ENCODE results near the gene MAP3K7CL.

MAP3K7CL gene, protein sequence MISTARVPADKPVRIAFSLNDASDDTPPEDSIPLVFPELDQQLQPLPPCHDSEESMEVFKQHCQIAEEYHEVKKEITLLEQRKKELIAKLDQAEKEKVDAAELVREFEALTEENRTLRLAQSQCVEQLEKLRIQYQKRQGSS

DNA sequence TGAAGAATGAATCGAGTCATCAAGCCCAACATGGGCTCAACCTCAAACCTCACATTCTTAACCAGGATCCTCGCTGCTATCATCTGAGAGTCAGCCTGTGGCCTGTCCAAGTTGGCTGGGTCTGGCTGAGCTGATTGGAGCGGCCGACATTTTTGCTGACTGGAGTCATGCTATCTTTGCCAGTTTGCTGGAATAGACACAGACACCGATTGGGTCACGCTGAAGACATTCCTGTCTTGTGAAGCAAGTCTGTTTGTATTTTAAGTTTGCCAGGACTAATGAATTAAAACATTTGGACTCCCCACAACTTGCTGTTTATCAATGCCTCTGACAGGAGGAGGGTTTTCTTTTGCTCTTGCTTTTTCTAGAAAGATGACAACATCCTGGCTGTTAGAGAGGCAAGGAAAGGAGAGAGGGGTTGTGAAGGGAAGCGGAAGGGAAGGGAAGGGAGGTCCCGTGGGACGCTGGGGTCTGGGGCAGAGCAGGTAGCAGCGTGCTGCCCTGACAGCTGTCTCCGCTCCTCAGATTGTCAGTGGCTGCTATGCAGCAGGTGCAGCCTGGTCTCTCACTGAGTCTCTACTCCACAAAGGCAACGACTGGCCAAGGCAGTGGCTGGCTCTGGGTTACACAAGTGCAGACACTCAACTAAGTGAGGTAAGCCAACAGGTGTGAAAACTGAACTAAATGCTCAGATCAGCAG is at the start of gene MAP3K7CL:
MAP3K7CL (plus strand) TSS at position 375 of the 700 bp plus-strand sequence. CDS start 2,701 bp downstream, outside the sequence.
- no peak for DNase-seq (ENCODE audit: low spot score)

DNA sequence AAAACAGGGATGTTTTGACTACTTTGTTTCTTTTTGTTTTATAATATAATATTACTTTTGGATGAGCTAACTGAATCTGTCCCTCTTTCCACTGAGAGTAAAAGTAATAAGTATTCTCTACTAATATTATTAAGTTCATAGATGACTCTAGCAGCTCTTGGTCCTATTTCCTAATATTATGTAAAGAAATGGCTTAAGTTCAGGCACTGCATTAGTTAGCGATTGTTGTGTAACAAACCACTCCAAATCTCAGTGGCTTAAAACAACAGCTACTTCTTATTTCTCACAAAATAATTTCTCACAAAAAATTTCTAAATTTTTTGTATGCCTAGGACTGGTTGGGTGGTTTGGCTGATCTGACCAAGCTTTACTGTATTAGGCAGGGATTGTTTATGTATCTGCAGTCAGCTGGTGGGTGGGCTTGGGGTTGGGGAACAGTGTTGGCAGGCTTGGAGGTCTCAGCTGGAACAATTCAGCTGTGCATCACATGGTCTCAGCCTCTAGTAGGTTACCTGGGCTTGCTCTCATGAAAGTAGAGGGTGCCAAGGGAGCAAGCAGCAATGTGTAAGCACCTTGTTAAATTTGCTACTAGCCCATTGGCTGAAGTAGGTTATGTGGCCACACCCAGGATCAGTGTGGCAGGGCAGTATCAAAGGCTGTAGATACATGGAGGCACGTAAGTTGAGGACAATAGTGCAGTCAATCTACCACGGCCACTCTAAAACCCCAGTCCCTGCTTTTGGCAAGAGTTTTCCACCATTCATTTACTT is 48.2 kb upstream of the MAP3K7CL start:
- DNase-seq (ENCODE audit: low spot score), result no peak

DNA sequence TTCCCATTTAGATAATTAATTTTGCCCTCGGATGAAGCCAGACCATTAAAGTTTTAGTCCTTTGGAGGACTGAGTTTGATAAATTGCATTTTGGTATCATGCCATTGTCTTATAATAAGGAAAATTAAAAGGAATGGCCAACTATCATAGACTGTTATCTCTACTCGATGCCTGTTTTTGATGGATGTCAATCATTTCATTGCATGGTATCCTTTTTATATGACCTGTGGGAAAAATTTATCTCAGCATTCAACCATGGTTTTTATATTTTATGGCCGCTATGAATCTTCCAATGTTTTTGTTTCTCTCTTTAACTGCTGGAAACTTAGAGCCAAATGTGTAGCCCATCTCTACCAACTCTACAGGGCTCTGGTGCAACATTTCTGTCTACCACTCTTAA is 47.1 kb upstream of the MAP3K7CL start:
- no peak for DNase-seq (ENCODE audit: low spot score)

DNA sequence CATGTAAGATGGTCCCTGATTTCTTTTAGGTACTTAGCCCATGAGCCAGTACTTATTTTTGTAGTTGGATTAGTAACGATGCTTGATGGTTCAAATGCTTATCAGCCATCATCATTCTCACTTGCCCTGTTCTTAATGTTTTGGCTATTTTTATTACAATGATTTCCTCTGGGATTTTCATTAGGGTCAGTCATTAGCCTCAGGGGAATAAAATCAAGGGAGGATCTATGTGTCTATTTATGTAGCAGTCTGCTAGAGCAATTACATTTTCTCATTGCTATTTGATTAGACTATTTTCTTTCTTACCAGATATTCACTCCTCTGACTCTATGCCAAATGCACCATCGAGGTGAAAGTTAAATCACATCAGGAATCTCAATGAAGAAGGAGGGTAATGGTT is 46.1 kb upstream of the MAP3K7CL start:
- no peak for DNase-seq (ENCODE audit: low spot score)

DNA sequence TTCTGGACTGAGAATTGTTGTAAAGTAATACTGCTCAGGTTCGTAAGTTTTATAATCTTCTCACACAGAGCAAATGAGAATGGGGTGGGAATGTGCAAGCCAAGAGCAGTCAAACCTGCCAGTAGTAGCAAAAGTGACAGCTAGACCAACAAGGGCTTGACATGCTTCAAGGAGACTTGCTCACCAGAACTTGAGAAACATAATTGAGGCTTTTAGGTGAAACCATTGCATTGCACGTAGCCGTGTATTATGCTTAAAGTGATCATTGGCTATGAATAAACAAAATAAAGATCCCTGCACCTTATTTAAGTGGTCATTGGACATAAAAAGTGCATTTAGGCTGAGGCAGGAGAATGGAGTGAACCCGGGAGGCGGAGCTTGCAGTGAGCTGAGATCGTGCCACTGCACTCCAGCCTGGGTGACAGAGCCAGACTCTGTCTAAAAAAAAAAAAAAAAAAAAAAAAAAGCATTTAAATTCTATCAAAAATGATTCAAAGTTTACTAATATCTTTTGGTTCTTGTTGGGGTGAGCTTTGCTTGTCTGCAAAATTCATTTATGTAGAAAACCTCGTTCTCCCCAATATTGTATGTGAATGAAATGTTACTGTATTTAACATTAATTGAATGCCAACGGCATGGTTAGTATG is 45.2 kb upstream of the MAP3K7CL start:
- no peak for DNase-seq (ENCODE audit: low spot score)

DNA sequence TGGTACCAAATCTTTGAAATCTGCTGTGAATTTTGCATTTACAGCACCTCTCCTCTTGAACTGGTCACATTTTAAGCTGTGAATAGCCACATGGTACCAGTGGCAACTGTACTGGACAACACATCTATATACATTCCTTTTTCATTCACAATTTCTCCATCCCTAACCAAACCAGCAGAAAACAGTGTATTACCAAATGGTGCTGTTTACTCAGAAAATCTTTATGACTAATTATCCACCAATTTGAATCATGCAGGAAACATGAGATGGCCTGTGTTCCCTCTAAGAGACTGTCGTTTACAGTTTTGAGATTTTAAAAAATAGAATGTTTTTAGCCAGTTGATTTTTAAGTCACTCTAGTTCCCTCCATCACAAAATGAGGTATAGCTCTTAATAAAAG is 39.4 kb upstream of the MAP3K7CL start:
- no peak for DNase-seq (ENCODE audit: low spot score)

DNA sequence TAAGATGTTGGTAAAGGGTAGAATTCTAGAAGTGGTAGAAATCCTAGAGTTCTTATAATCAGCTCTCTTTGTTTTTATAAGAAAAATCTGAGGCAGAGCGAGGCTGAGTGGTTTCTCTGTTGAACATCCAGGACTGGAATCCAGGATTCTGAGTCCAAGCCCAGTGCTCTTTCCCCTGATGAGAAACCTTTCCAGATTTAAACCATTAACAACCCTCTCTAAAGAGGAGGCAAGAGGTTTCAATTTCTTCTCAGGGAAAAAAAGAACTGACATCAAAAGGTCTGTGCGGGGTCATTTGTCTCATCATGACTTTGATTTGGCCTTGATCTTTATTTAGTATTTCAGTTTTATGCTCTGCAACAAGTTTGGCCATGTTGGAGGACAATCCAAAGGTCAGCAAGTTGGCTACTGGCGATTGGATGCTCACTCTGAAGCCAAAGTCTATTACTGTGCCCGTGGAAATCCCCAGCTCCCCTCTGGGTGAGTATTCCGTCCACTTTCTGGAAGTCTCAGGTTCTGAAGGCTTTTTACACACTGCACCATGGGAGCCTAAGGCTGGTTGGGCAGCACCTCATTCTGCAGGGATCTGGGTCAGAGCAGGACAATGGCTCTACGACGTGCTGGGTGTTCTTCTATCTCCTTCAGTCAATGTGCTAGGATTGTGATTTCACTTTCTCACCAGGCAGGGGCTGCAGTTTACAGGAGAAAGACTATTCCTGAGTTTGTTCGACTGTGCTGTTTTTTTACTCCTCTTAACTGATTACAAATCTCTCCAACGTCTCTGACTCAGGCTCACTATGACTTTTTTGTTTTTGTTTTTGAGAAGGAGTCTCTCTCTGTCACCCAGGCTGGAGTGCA is 38.1 kb upstream of the MAP3K7CL start:
- DNase-seq (ENCODE audit: low spot score), result no peak

DNA sequence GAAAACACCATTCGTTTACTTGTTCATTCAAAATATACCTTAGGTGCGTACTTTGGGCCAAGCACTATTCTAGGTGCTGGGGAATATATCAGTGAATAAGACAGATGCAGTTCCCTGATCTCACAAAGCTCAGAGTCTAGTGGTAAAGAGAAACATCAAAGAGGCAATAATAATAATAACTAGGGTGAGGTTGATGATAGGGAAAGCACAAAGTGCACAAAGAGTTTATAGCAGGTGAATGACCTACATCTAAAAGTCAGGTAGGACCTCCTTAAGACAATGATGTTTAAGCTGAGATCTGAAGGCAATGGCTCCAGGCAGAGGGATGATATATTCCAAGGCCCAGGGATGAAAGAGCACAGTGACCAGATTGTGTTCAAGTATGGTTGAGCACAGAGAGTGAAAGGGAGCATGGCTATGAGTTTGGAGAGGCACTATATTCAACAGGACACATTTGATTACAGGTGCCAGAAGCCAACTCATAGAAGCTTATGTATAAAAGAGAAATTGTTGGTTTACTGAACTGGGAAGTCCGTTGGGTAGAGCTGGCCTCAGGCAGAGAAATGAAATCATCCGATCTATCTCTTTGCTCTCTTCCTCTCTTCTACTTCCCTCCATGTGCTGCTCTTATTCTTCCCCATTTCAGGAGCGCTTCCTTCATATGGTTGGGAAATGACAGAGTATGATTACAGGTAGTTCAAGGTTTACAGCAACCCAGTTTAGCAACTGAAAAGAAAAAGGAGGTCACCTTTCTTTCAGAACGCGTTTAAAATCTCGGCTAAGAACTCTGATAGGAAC is 34.0 kb upstream of the MAP3K7CL start:
- DNase-seq (ENCODE audit: low spot score), result no peak

DNA sequence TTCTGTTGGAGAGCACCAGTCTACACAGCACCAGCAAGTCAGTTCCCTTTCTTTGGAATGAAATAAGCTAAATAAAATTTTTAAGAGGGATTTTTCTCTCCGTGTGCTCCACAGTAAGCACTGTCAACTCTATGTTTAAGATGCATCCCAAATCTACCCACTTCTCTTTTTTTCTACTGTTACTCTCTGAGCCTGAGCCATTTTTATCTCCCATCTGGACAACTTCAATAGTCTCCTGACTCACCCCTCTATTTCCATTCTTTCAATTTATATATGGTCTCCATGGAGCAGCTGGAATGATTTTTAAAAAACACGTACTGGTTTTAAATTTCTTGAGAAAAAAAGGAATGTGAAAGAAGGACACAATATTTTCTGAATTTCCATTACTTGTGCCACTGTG is 32.3 kb upstream of the MAP3K7CL start:
- DNase-seq (ENCODE audit: low spot score), result no peak

DNA sequence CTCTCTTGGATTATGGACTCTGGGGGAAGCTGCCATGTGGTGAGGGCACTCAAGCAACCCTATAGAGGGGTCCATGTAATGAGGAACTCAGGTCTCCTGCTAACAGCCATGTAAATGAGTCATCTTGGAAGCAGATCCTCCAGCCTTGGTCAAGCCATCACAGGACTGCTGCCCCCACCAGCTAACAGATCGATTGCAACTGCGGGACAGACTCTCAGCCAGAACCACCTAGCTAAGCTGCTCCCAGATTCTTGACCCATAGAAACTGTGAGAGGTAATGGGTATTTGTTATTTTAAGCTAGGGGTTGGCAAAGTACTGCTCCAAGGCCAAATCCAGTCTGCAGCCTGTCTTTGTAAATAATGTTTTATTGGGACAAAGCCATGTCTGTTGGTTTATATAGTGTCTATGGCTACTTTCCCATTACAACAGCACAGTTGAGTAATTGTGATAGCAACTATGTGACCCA is 27.6 kb upstream of the MAP3K7CL start:
- DNase-seq (ENCODE audit: low spot score), result no peak

DNA sequence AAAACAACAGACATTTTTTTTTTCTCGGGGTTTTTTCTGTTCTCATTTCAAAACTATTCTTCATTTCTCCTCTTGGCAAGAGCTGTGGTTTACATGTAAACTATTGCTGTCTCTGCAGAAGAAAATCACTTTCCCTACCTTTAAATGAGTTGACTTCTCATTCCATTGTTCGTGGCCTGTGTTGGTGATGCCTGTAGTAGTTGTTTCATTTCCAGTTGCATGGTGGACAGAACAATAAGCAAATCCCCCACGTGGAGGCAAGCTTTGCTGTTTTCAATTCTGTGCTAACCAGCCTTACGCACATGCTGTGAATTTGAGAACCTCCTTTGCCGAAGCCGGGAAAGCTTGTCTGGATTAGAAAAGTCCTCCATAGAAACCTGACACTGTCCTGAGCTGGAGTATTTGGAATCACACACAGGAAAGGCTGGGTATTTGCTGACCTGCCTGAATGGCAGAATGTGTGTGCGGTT is 26.2 kb upstream of the MAP3K7CL start:
- DNase-seq (ENCODE audit: low spot score), result no peak

DNA sequence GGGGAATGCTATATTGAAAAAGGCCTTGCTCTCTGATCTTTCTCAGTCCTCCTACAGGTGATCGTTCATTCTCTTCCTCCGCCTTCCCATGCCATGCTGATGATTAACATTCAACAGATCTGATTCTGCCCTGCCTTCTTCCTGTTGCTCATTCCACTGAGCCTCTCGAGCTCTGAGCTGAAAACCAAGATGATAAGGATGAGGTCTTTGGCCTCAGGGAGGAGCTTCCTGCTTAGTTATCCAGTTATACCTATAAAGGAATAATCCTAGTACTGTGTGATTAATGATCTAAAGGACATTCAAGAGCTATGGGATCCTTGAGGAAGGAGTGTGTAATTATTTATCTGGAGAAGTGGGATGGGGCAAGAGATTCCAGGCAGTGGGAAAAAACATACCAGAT is 25.2 kb upstream of the MAP3K7CL start:
- no peak for DNase-seq (ENCODE audit: low spot score)

DNA sequence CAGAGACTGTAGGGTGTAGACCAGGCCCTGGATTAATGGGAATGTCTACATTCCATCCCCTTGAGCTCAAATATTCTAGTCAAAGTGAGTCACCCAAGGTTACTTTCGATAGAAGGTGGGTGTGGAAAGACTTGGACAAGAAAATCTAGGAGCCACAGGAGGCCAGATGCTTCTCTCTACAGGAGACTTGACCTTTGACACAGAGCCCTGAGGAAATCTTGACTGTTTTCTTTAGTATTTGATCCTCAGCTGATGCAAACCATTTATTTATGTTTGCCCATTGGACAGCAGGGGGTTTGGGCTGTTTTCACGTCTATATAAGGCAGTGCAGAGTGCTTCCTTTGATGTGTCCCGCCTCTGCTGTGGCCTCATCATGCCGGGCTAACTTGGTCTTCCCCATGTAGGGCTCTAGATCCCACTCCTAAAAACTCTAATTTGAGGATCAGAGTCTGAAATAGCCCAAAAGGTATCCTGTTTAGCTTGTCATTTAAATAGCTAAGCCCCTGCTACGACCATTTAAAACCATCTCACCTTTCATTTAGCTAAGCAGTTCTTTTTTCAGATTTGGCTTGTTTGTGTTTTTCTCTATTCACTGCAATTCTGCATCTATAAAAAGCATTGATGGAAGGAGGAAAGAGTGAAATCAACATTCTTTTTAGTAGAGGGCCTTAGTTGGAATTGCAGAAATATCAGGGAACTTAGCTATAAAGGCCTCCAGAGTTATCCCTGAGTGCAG is 15.5 kb upstream of the MAP3K7CL start:
- peak; percentile 12 for DNase-seq (ENCODE audit: low spot score)

DNA sequence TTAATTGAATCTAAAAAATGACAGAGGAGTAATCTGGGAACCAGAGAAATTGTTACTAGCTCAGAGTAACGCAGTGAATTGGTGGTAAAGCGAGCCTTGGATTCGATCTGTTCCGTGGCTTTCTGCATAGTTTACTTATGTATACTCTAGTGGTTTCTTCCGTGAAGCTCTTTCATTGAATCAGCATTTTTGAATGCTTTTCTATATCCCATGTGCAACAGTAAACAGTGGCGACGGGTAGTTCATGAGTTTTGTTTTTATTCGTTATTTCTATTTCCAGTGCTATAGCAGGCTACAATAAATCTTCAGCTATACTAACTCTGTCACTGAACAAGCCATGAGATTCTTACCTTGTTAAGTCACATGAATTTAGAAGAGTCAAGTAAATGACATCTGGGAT is 14.5 kb upstream of the MAP3K7CL start:
- DNase-seq (ENCODE audit: low spot score), result no peak

DNA sequence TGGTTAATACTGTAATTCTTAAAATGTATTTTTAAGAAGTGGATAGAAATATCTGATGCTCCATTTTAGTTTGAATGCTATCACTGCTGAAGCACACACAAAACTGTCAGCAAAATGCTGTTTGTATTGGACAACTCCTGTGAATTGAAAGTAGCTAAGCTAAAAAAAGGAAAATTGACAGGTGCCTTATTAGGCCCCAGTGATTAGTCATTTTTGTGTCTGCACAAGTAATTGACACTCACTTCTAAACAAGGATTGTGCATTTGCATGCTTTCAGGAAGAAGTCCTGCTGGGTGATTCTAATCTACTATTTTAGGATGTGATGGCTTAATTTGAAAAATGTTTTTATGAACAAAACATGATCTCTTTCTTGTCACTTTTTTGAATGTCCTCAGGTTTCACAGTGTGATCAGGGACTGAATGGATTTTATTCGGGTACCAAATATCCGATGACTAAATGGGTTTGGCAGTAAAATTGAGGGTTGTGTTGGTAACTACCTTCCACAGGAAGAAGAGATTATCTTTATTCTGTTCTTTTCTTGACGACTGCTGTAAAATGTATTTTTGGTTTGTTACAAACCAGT is 13.0 kb upstream of the MAP3K7CL start:
- DNase-seq (ENCODE audit: low spot score), result no peak

DNA sequence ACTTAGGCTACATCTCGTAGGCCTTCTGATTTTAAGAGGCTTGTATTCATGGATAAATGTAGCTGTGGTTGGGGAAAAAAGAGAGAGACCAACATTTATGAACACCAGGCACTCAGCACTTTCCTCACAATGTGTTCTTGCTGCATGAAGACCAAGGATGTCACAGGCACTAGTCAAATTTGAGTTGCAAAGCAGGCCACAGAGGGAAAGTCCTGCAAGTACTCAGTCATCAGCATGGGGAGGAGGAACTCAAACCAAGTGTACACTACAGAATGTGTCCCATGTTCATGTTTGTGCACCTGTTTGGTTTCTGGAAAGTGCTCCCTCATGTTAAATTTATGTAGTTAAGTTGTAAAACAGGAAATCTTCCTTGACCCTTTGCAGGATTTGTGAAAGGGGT is 8.7 kb upstream of the MAP3K7CL start:
- no peak for DNase-seq (ENCODE audit: low spot score)

DNA sequence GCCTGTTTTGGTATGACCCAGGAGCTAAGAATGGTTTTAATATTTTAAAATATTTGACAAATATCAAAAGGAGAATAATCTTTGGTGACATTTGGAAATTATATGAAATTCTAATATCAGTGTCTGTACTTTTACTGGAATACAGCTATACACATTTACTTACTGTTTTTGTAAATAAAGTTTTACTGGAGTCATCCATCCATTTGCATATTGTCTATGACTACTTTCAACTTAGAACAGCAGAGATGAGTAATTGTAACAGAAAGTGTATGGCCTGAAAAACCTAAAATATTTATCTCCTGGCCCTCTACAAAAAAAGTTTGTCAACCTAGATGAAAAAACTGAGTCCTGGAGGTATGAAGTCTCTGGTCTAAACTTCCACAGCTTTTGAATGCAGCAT is 5.8 kb upstream of the MAP3K7CL start:
- DNase-seq (ENCODE audit: low spot score), result no peak

DNA sequence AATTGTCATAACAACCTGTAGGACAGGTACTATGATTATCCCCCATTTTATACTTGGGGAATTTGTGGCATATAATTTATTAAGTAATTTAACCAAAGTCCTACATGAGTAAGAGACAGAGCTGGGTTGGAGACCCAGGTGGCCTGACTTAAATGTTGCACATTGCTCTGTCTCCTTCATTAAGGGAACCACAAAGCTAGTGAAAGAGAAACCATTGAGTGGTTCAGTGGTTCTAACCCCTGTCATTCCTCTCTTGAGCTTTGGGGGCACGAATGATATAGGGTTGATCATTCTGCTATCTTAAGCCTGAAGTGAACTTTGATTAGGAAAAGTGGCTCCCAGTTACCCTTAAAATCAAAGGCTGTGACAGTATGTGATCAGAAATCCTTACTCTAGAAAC is 5.3 kb upstream of the MAP3K7CL start:
- no peak for DNase-seq (ENCODE audit: low spot score)

DNA sequence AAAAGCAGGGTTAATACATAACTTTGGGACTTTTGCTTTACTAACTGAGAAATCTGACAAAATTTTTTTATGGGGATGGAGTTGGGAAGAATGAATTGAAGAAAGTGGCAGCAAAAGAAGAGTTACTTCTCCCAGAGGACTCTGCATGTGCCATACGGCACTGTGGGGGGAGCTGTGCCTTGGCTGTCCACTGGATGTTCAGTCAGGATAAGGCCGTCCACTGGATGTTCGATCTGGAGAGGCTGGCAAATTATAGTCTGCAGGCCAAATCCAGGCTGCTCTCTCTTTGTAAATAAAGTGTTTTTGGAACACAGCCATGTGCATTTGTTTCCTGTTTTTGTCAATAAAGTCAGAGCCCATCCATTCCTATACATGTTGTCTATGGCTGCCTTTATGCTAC is 4.5 kb upstream of the MAP3K7CL start:
- no peak for DNase-seq (ENCODE audit: low spot score)

DNA sequence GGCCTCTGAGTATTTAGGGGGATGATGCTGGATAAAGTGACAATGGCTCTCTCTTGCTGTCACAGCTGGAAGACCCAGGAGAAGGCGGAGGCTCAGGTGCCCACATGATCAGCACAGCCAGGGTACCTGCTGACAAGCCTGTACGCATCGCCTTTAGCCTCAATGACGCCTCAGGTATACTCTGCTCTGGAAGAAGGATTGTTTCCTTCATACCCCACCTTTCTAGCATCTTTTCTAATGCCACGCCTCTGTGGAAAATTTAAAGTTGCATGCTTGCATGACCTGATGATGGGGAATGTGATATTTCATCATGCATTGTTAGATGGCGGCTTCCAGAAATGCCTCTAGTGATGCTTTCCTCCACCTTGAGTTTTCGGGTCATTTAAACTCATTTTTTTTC is 2.8 kb downstream of the MAP3K7CL start:
- DNase-seq (ENCODE audit: low spot score), result no peak
